SK-N-SH treated with all-trans-retinoic acid at 6 μM for 48 hours (cell line): Measurements from ENCODE around the gene MRPS14.
"Not testable (repeated sequence)": the region's sequence is repeated elsewhere in the genome, so short reads cannot be mapped to it uniquely, and the experiment has no call there.

ENCODE experiments used
- ATAC-seq: fragments of 200-7000 bp; cut with Tn5 transposase; 3 replicates; pipeline ENCODE4 v1.9.1; 2020; ENCODE audit warnings: mild to moderate bottlenecking, moderate library complexity
- ARNTL ChIP-seq: fragments of 450-650 bp; formaldehyde crosslinking; IDR thresholded peaks from 2 replicates; pipeline ENCODE4 v1.5.0; 2020; ENCODE audit warnings: low read depth, mild to moderate bottlenecking, moderate library complexity, borderline replicate concordance
- BACH2 ChIP-seq: fragments of 250-450 bp; sonication (Bioruptor Pico); IDR thresholded peaks from 2 replicates; pipeline ENCODE4 v1.9.0; 2021; ENCODE audit warnings: mild to moderate bottlenecking, borderline replicate concordance
- CREB5 ChIP-seq: fragments of 250-450 bp; sonication (Bioruptor Pico); IDR thresholded peaks from 2 replicates; pipeline ENCODE4 v1.5.1; 2020; ENCODE audit warnings: low read depth, mild to moderate bottlenecking, moderate library complexity
- CSDC2 ChIP-seq: fragments of 250-450 bp; sonication (Bioruptor Pico); IDR thresholded peaks from 2 replicates; pipeline ENCODE4 v1.5.0; 2020; ENCODE audit warnings: mild to moderate bottlenecking, moderate library complexity
- CSRNP3 ChIP-seq: fragments of 250-450 bp; sonication (Bioruptor Pico); IDR thresholded peaks from 2 replicates; pipeline ENCODE4 v1.5.1; 2021; ENCODE audit warnings: mild to moderate bottlenecking, moderate library complexity
- ESRRG ChIP-seq: fragments of 250-450 bp; sonication (Bioruptor Pico); IDR thresholded peaks from 2 replicates; pipeline ENCODE4 v1.6.1; 2021; ENCODE audit warnings: mild to moderate bottlenecking
- GLIS3 ChIP-seq: fragments of 250-450 bp; sonication (Bioruptor Pico); IDR thresholded peaks from 2 replicates; pipeline ENCODE4 v1.5.0; 2020; ENCODE audit warnings: mild to moderate bottlenecking, moderate library complexity
- ISL1 ChIP-seq: fragments of 250-450 bp; sonication (Bioruptor Pico); IDR thresholded peaks from 2 replicates; pipeline ENCODE4 v2.1.2; 2022; ENCODE audit warnings: mild to moderate bottlenecking, moderate library complexity
- OSR1 ChIP-seq: fragments of 250-450 bp; sonication (Bioruptor Pico); IDR thresholded peaks from 2 replicates; pipeline ENCODE4 v1.8.0; 2022; ENCODE audit warnings: moderate library complexity, mild to moderate bottlenecking, inconsistent platforms
- PATZ1 ChIP-seq: fragments of 250-450 bp; sonication (Bioruptor Pico); IDR thresholded peaks from 2 replicates; pipeline ENCODE4 v1.8.0; 2020; ENCODE audit warnings: mild to moderate bottlenecking, moderate library complexity, borderline replicate concordance
- PPARA ChIP-seq: fragments of 250-450 bp; sonication (Bioruptor Pico); IDR thresholded peaks from 2 replicates; pipeline ENCODE4 v1.5.0; 2020; ENCODE audit warnings: mild to moderate bottlenecking, borderline replicate concordance
- RARB ChIP-seq: fragments of 250-450 bp; sonication (Bioruptor Pico); IDR thresholded peaks from 2 replicates; pipeline ENCODE4 v1.8.0; 2021; ENCODE audit warnings: mild to moderate bottlenecking, moderate library complexity
- SNAI2 ChIP-seq: fragments of 250-450 bp; sonication (Bioruptor Pico); IDR thresholded peaks from 2 replicates; pipeline ENCODE4 v1.5.0; 2020; ENCODE audit warnings: mild to moderate bottlenecking, moderate library complexity
- TOX ChIP-seq: fragments of 250-450 bp; sonication (Bioruptor Pico); IDR thresholded peaks from 2 replicates; pipeline ENCODE4 v1.8.0; 2021; ENCODE audit warnings: mild to moderate bottlenecking, moderate library complexity, borderline replicate concordance
- ZFP3 ChIP-seq: fragments of 250-450 bp; sonication (Bioruptor Pico); IDR thresholded peaks from 2 replicates; pipeline ENCODE4 v1.5.0; 2020; ENCODE audit warnings: mild to moderate bottlenecking, moderate library complexity
- ZFP30 ChIP-seq: fragments of 450-650 bp; formaldehyde crosslinking; IDR thresholded peaks from 2 replicates; pipeline ENCODE4 v1.5.0; 2022; ENCODE audit warnings: mild to moderate bottlenecking, moderate library complexity
- ZNF565 ChIP-seq: fragments of 450-650 bp; formaldehyde crosslinking; conservative IDR thresholded peaks from 2 replicates; pipeline ENCODE4 v1.5.0; 2020; ENCODE audit warnings: low read depth, mild to moderate bottlenecking, moderate library complexity
- ZNF70 ChIP-seq: fragments of 450-650 bp; formaldehyde crosslinking; IDR thresholded peaks from 2 replicates; pipeline ENCODE4 v1.5.0; 2020; ENCODE audit warnings: mild to moderate bottlenecking, moderate library complexity
- ZNF8 ChIP-seq: fragments of 450-650 bp; formaldehyde crosslinking; IDR thresholded peaks from 2 replicates; pipeline ENCODE4 v1.5.0; 2020; ENCODE audit warnings: mild to moderate bottlenecking, moderate library complexity
- TF ChIP-seq, protein P1 (sequence below): fragments of 250-450 bp; sonication (Bioruptor Pico); IDR thresholded peaks from 2 replicates; pipeline ENCODE4 v1.8.0; 2021; ENCODE audit warnings: low read depth, mild to moderate bottlenecking, moderate library complexity, borderline replicate concordance
- TF ChIP-seq, protein P2 (sequence below): fragments of 250-450 bp; sonication (Bioruptor Pico); IDR thresholded peaks from 2 replicates; pipeline ENCODE4 v1.5.0; 2020; ENCODE audit warnings: mild to moderate bottlenecking, moderate library complexity

MRPS14 gene

GRCh38 chr1:175050992-175051391 lies 27.8 kb upstream of the MRPS14 start (continued):
- TF ChIP-seq ESRRG (CRISPR knock-in tag) (no peak), ISL1 (CRISPR knock-in tag) (no peak)

GRCh38 chr1:175045519-175045918 lies 22.3 kb upstream of the MRPS14 start:
- no peak for ATAC-seq
- TF ChIP-seq SNAI2 (CRISPR knock-in tag), result no peak
- no peak for TF ChIP-seq GLIS3 (CRISPR knock-in tag)
- TF ChIP-seq, protein P1, sequence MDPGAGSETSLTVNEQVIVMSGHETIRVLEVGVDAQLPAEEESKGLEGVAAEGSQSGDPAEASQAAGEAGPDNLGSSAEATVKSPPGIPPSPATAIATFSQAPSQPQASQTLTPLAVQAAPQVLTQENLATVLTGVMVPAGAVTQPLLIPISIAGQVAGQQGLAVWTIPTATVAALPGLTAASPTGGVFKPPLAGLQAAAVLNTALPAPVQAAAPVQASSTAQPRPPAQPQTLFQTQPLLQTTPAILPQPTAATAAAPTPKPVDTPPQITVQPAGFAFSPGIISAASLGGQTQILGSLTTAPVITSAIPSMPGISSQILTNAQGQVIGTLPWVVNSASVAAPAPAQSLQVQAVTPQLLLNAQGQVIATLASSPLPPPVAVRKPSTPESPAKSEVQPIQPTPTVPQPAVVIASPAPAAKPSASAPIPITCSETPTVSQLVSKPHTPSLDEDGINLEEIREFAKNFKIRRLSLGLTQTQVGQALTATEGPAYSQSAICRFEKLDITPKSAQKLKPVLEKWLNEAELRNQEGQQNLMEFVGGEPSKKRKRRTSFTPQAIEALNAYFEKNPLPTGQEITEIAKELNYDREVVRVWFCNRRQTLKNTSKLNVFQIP (CRISPR knock-in tag), result no peak
- no peak for TF ChIP-seq ZFP3
- TF ChIP-seq PATZ1, result no peak
- no peak for TF ChIP-seq ISL1 (CRISPR knock-in tag)
- TF ChIP-seq CSRNP3 (CRISPR knock-in tag), result no peak
- TF ChIP-seq ZFP30, result no peak
- no peak for TF ChIP-seq BACH2 (CRISPR knock-in tag)
- no peak for TF ChIP-seq ZNF70 (CRISPR knock-in tag)
- no peak for TF ChIP-seq CREB5 (CRISPR knock-in tag)
- TF ChIP-seq TOX (CRISPR knock-in tag), result no peak
- TF ChIP-seq ARNTL (CRISPR knock-in tag), result no peak
- TF ChIP-seq ZNF565 (CRISPR knock-in tag), result no peak
- TF ChIP-seq ZNF8 (CRISPR knock-in tag), result no peak
- TF ChIP-seq OSR1 (CRISPR knock-in tag), result no peak
- TF ChIP-seq, protein P2, sequence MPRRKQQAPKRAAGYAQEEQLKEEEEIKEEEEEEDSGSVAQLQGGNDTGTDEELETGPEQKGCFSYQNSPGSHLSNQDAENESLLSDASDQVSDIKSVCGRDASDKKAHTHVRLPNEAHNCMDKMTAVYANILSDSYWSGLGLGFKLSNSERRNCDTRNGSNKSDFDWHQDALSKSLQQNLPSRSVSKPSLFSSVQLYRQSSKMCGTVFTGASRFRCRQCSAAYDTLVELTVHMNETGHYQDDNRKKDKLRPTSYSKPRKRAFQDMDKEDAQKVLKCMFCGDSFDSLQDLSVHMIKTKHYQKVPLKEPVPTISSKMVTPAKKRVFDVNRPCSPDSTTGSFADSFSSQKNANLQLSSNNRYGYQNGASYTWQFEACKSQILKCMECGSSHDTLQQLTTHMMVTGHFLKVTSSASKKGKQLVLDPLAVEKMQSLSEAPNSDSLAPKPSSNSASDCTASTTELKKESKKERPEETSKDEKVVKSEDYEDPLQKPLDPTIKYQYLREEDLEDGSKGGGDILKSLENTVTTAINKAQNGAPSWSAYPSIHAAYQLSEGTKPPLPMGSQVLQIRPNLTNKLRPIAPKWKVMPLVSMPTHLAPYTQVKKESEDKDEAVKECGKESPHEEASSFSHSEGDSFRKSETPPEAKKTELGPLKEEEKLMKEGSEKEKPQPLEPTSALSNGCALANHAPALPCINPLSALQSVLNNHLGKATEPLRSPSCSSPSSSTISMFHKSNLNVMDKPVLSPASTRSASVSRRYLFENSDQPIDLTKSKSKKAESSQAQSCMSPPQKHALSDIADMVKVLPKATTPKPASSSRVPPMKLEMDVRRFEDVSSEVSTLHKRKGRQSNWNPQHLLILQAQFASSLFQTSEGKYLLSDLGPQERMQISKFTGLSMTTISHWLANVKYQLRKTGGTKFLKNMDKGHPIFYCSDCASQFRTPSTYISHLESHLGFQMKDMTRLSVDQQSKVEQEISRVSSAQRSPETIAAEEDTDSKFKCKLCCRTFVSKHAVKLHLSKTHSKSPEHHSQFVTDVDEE (CRISPR knock-in tag), result no peak
- TF ChIP-seq CSDC2 (CRISPR knock-in tag), result no peak
- no peak for TF ChIP-seq PPARA (CRISPR knock-in tag)
- TF ChIP-seq, all 23 proteins: peak for 0

- TF ChIP-seq ESRRG (CRISPR knock-in tag) (no peak), PATZ1 (no peak), ZNF70 (CRISPR knock-in tag) (no peak), RARB (CRISPR knock-in tag) (no peak), ZNF565 (CRISPR knock-in tag) (no peak), ARNTL (CRISPR knock-in tag) (no peak), GLIS3 (CRISPR knock-in tag) (no peak)
- no peak for ATAC-seq
Measured at GRCh38 chr1:175045097-175045496, 21.9 kb upstream of the MRPS14 start.

DNA sequence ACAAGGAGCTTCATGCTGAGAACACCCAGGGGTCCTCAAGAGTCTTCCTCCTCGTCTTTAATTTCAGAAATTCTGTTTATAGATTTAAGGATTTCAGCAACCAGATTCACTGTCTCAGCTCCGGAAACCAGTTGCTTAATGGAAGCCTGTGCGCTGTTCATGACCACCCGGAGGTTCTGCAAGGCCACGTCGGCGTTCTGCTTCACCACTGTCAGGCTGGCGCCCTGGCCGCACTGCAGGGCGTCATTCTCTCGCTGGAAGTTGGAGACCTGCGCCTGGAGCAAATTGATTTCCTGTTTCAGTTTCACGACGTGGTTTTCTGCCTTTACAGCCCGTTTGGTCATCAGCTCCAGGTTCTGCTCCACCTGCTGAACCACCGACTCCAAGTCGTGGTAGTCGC lies 21.4 kb upstream of the MRPS14 start:
- not testable (repeated sequence) for ATAC-seq
